Measurements from ENCODE around the gene DIO2.

Gene DIO2

DNA sequence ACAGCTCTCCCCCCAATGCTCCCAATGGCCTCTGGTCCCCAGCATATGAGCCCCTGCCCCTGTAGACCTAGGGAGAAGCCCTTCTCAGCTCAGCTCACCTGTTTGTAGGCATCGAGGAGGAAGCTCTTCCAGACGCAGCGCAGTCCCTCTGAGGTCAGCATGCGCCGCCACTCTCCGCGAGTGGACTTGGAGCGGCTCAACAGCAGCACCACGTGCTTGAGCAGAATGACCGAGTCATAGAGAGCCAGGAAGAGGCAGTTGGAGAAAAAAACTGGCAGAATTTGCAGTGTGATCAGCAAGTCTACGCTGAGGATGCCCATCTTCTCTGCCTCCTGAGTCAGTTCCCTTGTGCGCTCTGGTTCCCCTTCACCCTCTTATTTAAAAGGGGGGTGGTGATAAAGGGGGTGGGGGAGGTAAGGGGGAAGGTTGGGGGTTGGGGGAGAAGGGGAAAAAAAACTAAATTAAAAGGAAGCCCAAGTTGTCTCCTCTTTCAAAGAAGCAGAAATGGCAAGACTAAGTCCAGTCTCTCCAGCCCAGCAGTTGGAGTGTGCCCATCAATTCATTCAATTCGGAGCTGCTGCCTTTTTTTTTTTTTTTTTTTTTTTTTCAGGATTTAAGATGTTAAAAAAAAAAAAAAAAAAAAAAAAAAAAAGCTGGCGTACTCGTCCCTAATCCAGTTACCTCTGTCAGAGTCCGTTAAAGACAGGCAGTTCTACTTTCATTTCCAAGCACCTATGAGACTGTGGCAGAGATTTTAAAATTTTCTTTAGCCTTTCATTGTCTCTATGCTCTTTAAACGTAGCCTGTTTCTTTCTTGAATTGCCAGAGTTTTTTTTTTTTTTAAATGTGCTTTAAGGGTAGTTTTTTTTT, at the start of gene DIO2:
Gene DIO2, minus strand, starts transcription at position 352 of the 870 bp plus-strand sequence. Its CDS starts 32 bp downstream, at position 320.
- DNase-seq (ENCODE audit: low spot score) (peak; percentile 18), FAIRE-seq (no peak)

DNA sequence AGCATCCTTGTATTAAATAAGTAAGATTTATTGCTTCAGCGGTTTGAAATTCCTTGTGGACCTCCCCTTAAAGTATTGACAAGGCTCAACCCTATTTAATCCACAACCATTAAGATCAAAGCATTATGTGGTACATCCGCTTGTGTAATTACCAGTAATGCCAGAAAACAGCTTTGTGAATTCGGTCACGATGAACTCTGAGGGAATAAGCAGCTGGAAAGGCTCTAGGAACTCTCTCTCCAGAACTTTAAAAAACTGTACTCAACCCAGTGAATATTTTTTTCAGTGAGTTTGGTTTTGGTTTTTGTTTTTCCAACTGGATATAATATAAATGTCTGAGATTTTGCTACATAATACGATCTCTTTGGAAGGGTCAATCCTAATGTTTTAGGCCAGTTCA, 49.3 kb upstream of the DIO2 start:
- no peak for DNase-seq (ENCODE audit: low spot score)
- FAIRE-seq: no peak

DNA sequence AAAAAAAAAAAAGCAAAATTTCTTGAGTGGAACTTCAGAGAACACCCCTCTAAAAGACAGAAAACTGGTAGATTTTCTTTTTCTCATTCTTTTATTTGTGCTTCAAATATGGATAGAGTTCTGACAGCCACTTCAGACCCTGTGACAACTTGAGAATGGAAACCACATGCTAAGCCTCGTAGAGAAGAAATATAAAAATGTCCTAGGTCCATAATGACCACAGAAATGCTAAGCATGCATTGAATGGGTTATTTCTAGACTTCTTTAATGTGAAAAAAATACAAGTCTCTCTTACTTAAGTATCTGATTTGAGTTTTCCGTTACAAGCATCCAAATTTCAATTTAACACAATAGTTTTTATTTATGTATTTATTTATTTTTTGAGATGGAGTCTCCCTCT, 28.3 kb upstream of the DIO2 start:
- DNase-seq (ENCODE audit: low spot score) (no peak), FAIRE-seq (no peak)

DNA sequence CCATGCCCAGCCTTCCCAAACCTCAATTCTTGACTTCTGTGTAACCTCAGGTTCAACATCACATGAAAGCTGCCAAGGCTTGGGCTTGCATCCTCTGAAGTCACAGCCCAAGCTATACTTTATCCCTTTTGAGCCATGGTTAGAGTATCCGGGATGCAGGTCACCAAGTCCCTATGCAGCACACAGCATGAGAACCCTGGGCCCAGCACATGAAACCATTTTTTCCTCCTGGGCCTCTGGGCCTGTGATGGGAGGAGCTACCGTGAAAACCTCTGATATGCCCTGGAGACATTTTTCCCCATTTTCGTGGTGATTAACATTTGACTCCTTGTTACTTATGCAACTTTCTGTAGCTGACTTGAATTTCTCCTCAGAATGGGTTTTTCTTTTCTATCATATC, 25.8 kb upstream of the DIO2 start:
- DNase-seq (ENCODE audit: low spot score): no peak

DNA sequence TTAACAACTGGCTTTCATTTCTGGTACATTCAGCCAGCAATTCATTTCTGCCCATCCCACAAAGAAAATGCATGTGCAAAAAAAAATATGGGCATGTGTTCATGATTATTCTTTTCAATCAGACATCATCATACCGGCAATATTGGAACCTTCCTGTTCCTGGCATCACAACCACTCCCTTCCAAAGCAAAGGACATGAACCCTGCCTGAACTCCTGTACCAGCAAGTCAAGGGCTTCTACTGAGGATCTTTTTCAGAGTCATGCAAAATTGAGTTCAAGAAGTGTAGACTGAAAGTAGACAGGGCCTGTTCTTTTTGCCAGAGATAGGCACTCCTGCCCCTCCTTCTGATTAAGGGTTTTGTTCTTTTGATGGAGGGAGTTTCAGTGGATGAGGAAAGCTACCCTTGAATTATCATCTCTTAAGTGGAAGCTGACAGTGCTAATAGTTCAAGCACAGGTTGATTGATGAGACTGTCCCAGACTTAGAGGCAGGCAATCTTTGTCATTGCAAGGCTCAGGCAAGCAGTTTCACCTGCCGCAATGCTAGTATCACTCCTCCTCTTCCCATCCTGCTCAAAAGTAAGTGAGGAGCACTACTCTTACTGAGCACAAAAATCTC, 22.3 kb upstream of the DIO2 start:
- no peak for DNase-seq (ENCODE audit: low spot score)
- FAIRE-seq: no peak

More for the DNA sequence above, 25.8 kb upstream of the DIO2 start:
- FAIRE-seq: no peak

DNA sequence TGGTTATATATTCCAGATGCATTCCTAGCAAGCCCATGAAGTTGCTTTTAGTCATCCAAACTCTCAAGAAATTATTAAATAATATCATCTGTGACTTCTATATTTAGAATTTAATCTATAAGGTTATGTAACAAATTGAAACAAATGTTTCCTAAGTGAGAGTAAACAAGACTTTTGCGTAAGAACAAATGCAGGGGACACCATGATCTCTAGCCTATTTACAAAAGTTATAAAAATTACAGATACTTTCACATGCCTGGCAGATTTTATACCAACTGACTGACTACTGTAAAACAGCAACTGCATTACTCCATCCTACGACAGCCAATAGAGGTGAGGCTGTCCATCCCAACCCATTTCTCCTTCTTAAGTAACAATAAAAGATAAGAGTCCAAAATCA, 20.4 kb upstream of the DIO2 start:
- DNase-seq (ENCODE audit: low spot score) (no peak), FAIRE-seq (no peak)

- DNase-seq (ENCODE audit: low spot score): no peak
Observed at GRCh38 chr14:80223696-80224465, 12.6 kb upstream of the DIO2 start.

DNA sequence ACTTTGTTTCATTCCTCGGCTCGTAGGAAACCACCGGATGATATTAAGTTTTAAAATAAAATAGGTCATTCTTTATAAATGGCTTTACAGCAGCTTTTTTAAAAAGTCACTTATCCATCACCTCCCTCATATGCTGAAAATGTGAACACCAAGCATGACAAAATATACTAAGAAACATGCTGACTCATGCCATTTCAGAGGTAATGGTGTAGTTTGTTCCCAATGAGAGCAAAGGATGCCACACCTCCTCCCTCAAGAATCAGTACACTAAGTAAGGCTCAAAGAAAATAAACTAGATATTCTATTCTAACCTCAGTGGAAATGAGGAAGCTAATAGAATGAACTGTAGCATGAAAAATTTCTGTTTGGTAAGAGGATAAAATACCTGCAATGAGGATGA, 5.5 kb upstream of the DIO2 start:
- FAIRE-seq (no peak), DNase-seq (ENCODE audit: low spot score) (no peak)

More at GRCh38 chr14:80223696-80224465, 12.6 kb upstream of the DIO2 start:
- FAIRE-seq: no peak

GRCh38 chr14:80215756-80216581, 4.7 kb upstream of the DIO2 start:
- peak; percentile 5 for DNase-seq (ENCODE audit: low spot score)
- no peak for FAIRE-seq

DNA sequence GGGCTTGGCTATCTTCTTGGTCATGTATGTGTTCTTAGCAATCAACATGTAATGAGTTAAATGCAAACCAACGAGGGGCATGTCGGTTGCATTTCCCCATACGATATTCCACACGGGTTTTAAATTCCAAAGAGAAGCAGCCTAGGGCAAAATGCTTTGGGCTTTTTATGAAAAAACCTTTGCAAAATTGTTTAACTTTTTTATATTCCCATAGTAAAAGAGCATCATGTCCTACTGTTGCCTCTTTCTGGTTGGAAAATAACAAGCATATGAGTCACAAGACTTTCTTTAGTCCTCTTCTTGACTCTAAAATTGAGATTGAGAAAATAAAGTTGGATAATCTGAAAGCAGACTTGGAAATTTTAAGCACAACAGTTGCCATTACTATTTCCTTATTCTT, 3.8 kb upstream of the DIO2 start:
- no peak for DNase-seq (ENCODE audit: low spot score)
- FAIRE-seq: no peak

- FAIRE-seq (no peak), DNase-seq (ENCODE audit: low spot score) (peak; percentile 38)
Observed at GRCh38 chr14:80213602-80214001, 2.3 kb upstream of the DIO2 start.

DNA sequence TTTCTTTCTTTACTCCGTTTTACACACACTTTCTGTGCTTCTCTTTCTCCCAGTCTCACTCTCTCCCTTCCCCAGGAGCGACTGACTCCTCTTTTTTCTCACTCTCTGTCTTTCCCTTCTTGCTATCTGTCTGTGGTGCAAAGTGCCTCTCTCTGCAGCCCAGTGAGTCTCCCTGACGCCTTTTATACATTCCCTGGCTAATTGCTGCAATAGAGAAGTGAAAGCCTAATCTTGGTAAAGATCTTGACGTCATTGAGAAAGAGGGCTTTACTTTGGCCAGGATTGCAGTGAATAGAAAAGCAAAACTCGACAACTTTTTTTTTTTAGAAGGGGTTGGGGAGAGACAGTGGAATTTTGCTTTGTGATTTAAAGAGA, 706 bp upstream of the DIO2 start:
- FAIRE-seq: no peak
- peak; percentile 8 for DNase-seq (ENCODE audit: low spot score)

- DNase-seq (ENCODE audit: low spot score): no peak
- FAIRE-seq: no peak
Observed at GRCh38 chr14:80208461-80208860, 2.8 kb downstream of the DIO2 start.

- no peak for DNase-seq (ENCODE audit: low spot score)
- FAIRE-seq: no peak
Observed at GRCh38 chr14:80206351-80207080, 4.8 kb downstream of the DIO2 start.

DNA sequence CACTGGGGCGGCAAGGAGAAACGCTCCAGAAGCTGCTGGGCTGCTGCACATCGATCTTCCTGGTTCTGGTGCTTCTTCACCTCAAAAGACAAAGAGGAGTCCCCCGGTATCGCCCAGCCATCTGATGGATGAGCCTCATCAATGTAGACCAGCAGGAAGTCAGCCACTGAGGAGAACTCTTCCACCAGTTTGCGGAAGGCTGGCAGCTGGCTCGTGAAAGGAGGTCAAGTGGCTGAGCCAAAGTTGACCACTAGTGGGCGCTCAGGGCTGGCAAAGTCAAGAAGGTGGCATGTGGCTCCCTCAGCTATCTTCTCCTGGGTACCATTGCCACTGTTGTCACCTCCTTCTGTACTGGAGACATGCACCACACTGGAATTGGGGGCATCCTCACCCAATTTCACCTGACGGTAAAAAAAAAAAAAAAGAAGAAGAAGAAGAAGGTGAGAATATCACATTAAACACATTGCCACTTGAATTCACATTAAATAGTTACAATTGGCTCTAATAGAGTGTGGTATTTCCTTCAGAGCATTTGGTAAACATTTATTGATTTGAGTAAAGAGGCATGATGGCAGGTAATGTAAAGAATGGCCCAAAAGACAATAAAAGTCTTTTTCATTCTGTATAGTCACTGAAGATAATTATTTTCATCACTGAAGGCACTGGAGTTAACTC, 8.3 kb downstream of the DIO2 start:
- DNase-seq (ENCODE audit: low spot score) (peak; percentile 14), FAIRE-seq (no peak)

GRCh38 chr14:80200093-80200492, 11.2 kb downstream of the DIO2 start:
- no peak for FAIRE-seq
- no peak for DNase-seq (ENCODE audit: low spot score)

DNA sequence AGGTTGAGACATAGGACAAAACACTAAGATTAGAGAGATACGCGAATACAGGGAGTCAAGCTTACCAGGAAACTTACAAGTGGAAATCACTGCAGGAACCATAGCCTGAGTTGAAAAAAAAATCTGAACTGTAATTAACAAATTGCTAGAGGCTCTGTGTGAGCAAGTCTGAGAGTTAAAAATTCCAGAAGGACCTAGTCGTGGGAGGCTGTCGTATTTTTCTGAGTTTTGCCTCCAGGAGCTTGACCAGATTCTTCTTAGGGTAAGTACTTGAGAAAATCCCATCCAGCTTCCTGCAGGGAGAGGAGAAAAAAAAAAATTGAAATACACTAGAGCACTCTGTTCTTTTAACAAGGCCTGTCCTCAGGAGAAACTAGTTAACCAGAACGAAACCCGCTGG, 22.7 kb downstream of the DIO2 start:
- FAIRE-seq: no peak
- no peak for DNase-seq (ENCODE audit: low spot score)

DNA sequence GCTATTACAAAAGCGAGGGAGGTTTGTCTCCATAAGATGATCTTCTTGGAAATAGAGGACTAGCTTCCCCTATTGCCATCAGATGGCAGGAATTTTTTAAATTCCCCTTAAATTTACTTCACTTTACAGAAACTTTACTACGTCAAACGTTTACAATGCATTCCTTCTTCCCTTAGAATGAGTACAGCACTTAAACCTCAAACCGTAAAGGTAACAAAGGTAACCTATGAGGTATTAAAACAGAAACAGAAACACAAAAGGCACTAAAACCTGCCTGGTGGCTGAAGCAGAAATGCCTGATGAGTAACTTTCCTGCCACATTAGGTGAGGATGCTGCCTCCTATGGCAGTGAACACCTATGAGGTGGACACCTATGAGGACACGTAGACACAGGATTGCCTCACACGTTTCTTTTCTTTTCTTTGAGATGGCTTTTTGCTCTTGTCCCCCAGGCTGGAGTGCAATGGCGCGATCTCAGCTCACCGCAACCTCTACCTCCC, 25.0 kb downstream of the DIO2 start:
- FAIRE-seq (no peak), DNase-seq (ENCODE audit: low spot score) (no peak)

GRCh38 chr14:80176893-80177292, 34.4 kb downstream of the DIO2 start:
- FAIRE-seq: no peak
- no peak for DNase-seq (ENCODE audit: low spot score)
